Measurements from ENCODE around the gene OPHN1. TPM values are rescaled to one million over a fixed set of nuclear protein-coding genes. Genes with fewer than 3 reads are reported as not detected.

The OPHN1 gene
- total RNA-seq (2016; rRNA removed; fragmentation: Illumina TruSeq; extraction: Trizol) (1.7 and 29.5 TPM in 2 replicates), polyA plus RNA-seq (2011; rRNA removed) (1.1 and 1.6 TPM in 2 replicates), polyA minus RNA-seq (2011; rRNA and poly(A)+ RNA removed; ENCODE audit: low replicate concordance) (2.3 and 16.7 TPM in 2 replicates), Bru-seq, nascent RNA (percentile 42 among the genes with signal in this experiment), BruChase-seq, experiment 1, labeled RNA remaining after a 6-hour chase (percentile 43 among the genes with signal in this experiment), BruChase-seq, experiment 2, labeled RNA remaining after a 2-hour chase (percentile 44 among the genes with signal in this experiment)
- total RNA-seq (2016; cell fraction: cytosol; rRNA removed; fragmentation: Illumina TruSeq; extraction: Trizol; ENCODE audit: low read depth), result 1.9 and 2.5 TPM in 2 replicates
- total RNA-seq (2016; cell fraction: insoluble cytoplasmic fraction; rRNA removed; fragmentation: Illumina TruSeq; extraction: Trizol), result 1.3 and 1.6 TPM in 2 replicates
- 0.83 and 0.93 TPM in 2 replicates for total RNA-seq (2016; cell fraction: membrane; rRNA removed; fragmentation: Illumina TruSeq; extraction: Trizol)
- total RNA-seq (2016; cell fraction: nucleus; rRNA removed; fragmentation: Illumina TruSeq; extraction: Trizol), result 4.3 and 5.3 TPM in 2 replicates
- polyA plus RNA-seq (2011; cell fraction: cytosol; rRNA removed), result 0.68 and 0.94 TPM in 2 replicates
- 1.5 and 2.6 TPM in 2 replicates for polyA plus RNA-seq (2011; cell fraction: nucleus; rRNA removed)
- 1.0 and 1.7 TPM in 2 replicates for polyA plus RNA-seq (2012)
- polyA plus RNA-seq (2016; cell fraction: cytosol; fragmentation: Illumina TruSeq; extraction: Trizol; ENCODE audit: low read depth), result 0.06 and 0.07 TPM in 2 replicates
- 0.72 and 0.86 TPM in 2 replicates for polyA plus RNA-seq (2016; cell fraction: insoluble cytoplasmic fraction; fragmentation: Illumina TruSeq; extraction: Trizol; ENCODE audit: low read depth)
- 0.15 TPM in 2 replicates for polyA plus RNA-seq (2016; cell fraction: membrane; fragmentation: Illumina TruSeq; extraction: Trizol; ENCODE audit: low read depth)
- 2.3 and 3.2 TPM in 2 replicates for polyA plus RNA-seq (2016; cell fraction: nucleus; fragmentation: Illumina TruSeq; extraction: Trizol; ENCODE audit: insufficient read depth, low read depth)
- 1.9 and 3.8 TPM in 2 replicates for polyA minus RNA-seq (2011; cell fraction: cytosol; rRNA and poly(A)+ RNA removed)
- polyA minus RNA-seq (2011; cell fraction: nucleus; rRNA and poly(A)+ RNA removed), result 5.3 and 6.0 TPM in 2 replicates
- long read RNA-seq, experiment 1, result 0 reads
- long read RNA-seq, experiment 2, partial matches to known transcripts, result 0 of 2 reads
- long read RNA-seq, experiment 2, other reads (novel, unspliced or antisense), result 2 of 2 reads

DNA sequence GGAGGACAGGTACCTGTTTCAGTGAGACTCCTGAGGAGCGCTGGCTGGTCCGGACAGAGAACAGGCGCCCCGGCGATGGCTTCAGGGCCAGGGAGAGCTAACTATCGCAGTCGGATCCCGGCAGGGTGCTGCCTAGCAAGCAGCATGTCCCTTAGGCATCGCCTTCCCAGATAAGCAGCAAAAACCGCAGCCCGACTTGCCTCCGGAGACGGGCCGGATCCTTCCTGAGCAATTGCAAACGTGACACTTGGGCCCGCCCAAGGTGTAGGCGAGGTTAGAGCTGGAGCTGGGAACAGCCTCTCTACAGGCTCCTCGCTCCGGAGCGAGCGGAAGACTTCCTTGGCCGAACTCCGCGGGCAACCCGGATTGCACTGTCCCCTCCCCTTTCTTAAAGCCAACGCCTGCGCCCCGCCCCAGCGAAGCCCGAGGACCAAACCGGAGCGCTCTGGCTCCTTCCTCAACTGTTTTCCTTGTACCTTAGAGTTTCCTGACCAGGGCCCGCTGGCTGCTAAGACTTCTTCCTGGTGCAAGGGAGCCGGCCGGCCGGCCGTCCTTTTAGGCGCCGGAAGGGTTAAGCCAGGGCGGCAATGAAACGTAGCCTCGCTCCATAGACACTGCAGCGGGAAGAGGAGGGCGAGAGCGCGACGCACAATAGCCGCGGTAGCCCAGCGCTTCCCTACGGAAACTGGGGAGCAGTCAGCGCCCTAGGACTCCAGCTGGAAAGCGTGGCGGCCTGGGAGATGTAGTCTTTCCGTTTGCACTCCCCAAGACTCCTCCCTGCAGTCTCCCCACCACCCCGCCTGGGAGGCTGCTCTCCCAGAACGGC is at the start of gene OPHN1:
TSS of gene OPHN1 (minus strand) at position 341 of the 826 bp plus-strand sequence. CDS start 475 bp downstream, outside the sequence.
- intact Hi-C loops (cut with micrococcal nuclease; ENCODE audit: unreplicated experiment) (loop anchor here (5.0 kb wide), 1 partner anchor 64 kb away; the partner anchor contains the start of gene YIPF6), in situ Hi-C loops (cut with HindIII; ENCODE audit: extremely low pct_ligation_motif_present, low pct_unique_long_range_greater_than_20kb) (no loop called here)
- DNase-seq (ENCODE audit: low spot score), result peak; percentile 29
- ChIA-PET CTCF (ENCODE audit: low intra/inter-chr PET ratio, low total read pairs) (no interaction called here), POLR2A (interaction anchor here (1.6 kb wide), 1 partner anchor 65 kb away, joined by 5 read pairs; no protein-coding TSS in a partner anchor)
- H3K4me3 ChIP-seq (replicated peaks in 1 of 3; ENCODE audit: insufficient read depth in 1 of 3, low read depth in 2 of 3, low read length in 3 of 3), result peak within 1 kb of the TSS; percentile 67 to 75 (median 72)
- H3K27me3 ChIP-seq (ENCODE audit: control insufficient read depth in 1 of 2, insufficient read depth in 2 of 2, low read length in 2 of 2), result no peaks in the 10 kb centered on the region; a peak in 1 of 5 replicates
- H2AFZ ChIP-seq (ENCODE audit: low read length), result peak within 1 kb of the TSS; percentile 54
- H3K36me3 ChIP-seq (replicated peaks in 1 of 2; ENCODE audit: control insufficient read depth in 1 of 2, insufficient read depth in 2 of 2, low read length in 2 of 2), result no peaks in the 10 kb centered on the region
- peaks cover 24% of the 10 kb centered on the region for H3K4me1 ChIP-seq (ENCODE audit: insufficient read depth, low read length)
- peak within 1 kb of the TSS; percentile 39 for H3K9ac ChIP-seq (ENCODE audit: insufficient read depth, low read depth, low read length)
- no CpG with 5 or more reads among the region's 57 CpGs for WGBS (ENCODE audit: low lambda C conversion rate)
- H3K27ac ChIP-seq (ENCODE audit: extremely low read length, insufficient read depth, low read length), result peak within 1 kb of the TSS; percentile 27
- no peaks in the 10 kb centered on the region for H4K20me1 ChIP-seq (ENCODE audit: insufficient read depth, low read length)
- H3K9me3 ChIP-seq (ENCODE audit: low read length), result no peaks in the 10 kb centered on the region
- peak within 1 kb of the TSS; percentile 89 for H3K4me2 ChIP-seq (ENCODE audit: low read depth, low read length)
- no TSS peak for BruUV-seq (replicated peaks)
- ATAC-seq, result peak; percentile 91
- no peaks in the 10 kb centered on the region for H3K79me2 ChIP-seq (ENCODE audit: insufficient read depth, low read length)
- no peak for FAIRE-seq
- no peak for TF ChIP-seq SP4 (CRISPR knock-in tag; IDR thresholded peaks at IDR 0.05)
- no peak for TF ChIP-seq SOX6 (IDR thresholded peaks at IDR 0.05)
- TF ChIP-seq SOX6 (CRISPR knock-in tag; IDR thresholded peaks at IDR 0.05), result no peak
- peak; percentile 77; the same call in 1 of the 2 replicates for TF ChIP-seq TFAP4 (IDR thresholded peaks at IDR 0.05; ENCODE audit: borderline replicate concordance, low read depth)
- no peak for TF ChIP-seq CEBPG (CRISPR knock-in tag; IDR thresholded peaks at IDR 0.05)
- TF ChIP-seq CREM (IDR thresholded peaks at IDR 0.05), result no peak
- no peak for TF ChIP-seq CREM (CRISPR knock-in tag; IDR thresholded peaks at IDR 0.05)
- TF ChIP-seq MXI1 (IDR thresholded peaks at IDR 0.05; ENCODE audit: borderline replicate concordance, low read depth, low read length), result no peak
- TF ChIP-seq, protein P1, sequence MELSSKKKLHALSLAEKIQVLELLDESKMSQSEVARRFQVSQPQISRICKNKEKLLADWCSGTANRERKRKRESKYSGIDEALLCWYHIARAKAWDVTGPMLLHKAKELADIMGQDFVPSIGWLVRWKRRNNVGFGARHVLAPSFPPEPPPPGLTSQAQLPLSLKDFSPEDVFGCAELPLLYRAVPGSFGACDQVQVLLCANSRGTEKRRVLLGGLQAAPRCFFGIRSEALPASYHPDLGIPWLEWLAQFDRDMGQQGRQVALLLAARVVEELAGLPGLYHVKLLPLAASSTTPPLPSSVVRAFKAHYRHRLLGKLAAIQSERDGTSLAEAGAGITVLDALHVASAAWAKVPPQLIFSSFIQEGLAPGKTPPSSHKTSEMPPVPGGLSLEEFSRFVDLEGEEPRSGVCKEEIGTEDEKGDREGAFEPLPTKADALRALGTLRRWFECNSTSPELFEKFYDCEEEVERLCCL (CRISPR knock-in tag; IDR thresholded peaks at IDR 0.05; ENCODE audit: borderline replicate concordance), result no peak
- TF ChIP-seq ZNF432 (CRISPR knock-in tag; IDR thresholded peaks at IDR 0.05; ENCODE audit: borderline replicate concordance), result no peak
- TF ChIP-seq CAMTA2 (CRISPR knock-in tag; IDR thresholded peaks at IDR 0.05; ENCODE audit: borderline replicate concordance), result no peak
- no peak for TF ChIP-seq ZNF781 (CRISPR knock-in tag; IDR thresholded peaks at IDR 0.05; ENCODE audit: borderline replicate concordance, not compliant biosample characterization)
- peak; percentile 34; the same call in 1 of the 2 replicates for TF ChIP-seq REPIN1 (CRISPR knock-in tag; IDR thresholded peaks at IDR 0.05; ENCODE audit: borderline replicate concordance, low read depth)
- no peak for TF ChIP-seq TAF15 (IDR thresholded peaks at IDR 0.05; ENCODE audit: low read depth, low read length, poor library complexity, severe bottlenecking)
- no peak for TF ChIP-seq JARID2 (CRISPR knock-in tag; IDR thresholded peaks at IDR 0.05; ENCODE audit: insufficient replicate concordance)
- TF ChIP-seq HIVEP1 (CRISPR knock-in tag; IDR thresholded peaks at IDR 0.05), result peak; percentile 23; the same call in 1 of the 2 replicates

Measured in HepG2 (cell line).